HCT116 (cell line): Measurements from ENCODE around the gene RBBP9.

Experiments
- CTCF ChIP-seq, 3 experiments: fragments of 200-600 bp in 1 of 3; sonication (generic) in 1 of 3; IDR thresholded peaks in 2 of 3; conservative IDR thresholded peaks in 1 of 3; 2 replicates each; pipeline ENCODE4 v1.5.1; 2012 to 2017; ENCODE audit warnings: low read depth in 2 of 3, low read length in 2 of 3, antibody characterized with exemption in 1 of 3, borderline replicate concordance in 1 of 3, control low read depth in 1 of 3, mild to moderate bottlenecking in 1 of 3, mixed read lengths in 1 of 3, mixed run types in 1 of 3, moderate library complexity in 1 of 3; ENCODE audit not compliant: insufficient read depth in 1 of 3
- EZH2phosphoT487 ChIP-seq: fragments of 200-600 bp; IDR thresholded peaks from 2 replicates; pipeline ENCODE4 v1.6.1; 2018; ENCODE audit warnings: antibody characterized with exemption, borderline replicate concordance
- JUND ChIP-seq: IDR thresholded peaks from 2 replicates; pipeline ENCODE4 v1.6.1; 2012
- POLR2AphosphoS5 ChIP-seq: IDR thresholded peaks from 2 replicates; pipeline ENCODE4 v1.6.1; 2011; ENCODE audit warnings: mild to moderate bottlenecking, low read depth, low read length, moderate library complexity

- TF ChIP-seq CTCF (IDR thresholded peaks at IDR 0.05 in 2 of 3, conservative IDR thresholded peaks at IDR 0.05 in 1 of 3; ENCODE audit: borderline replicate concordance in 1 of 3, insufficient read depth in 1 of 3, low read depth in 2 of 3, low read length in 2 of 3) (no peak), POLR2AphosphoS5 (no peak), EZH2phosphoT487 (no peak), JUND (no peak)
Measured at GRCh38 chr20:18543932-18544331, 46.9 kb upstream of the RBBP9 start.
